ENCODE measurements around the gene BRWD1.

BRWD1 gene

DNA sequence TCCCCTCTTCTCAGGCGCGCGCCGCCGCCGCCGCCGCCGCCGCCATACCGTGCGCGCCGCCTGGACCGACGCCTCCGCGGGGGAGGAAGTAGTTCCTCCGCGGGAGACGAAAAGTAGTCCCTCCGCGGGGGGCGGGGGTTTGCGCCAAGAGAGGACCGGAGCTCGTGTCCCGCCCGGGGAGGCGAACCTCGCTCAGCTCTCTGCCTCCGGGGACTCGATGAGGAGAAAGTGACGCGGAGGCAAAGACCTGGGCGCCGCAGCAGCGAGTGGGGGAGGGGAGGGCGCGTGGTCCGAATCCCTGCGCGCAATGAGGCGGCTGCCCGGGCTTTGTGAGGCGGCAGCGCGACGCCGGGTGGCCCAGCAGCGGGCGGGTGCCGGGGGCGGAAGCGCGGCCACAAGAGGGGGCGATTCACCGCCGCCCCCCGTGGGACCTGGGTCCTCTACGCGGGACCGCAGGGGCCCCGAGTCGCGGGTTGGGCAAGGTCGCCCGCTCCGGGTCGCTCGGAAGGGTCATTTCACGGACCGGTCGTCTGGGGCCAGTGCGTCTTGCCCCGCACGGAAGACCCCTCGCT lies at the start of gene BRWD1:
Gene BRWD1 (minus strand): TSS at position 62 of the 572 bp plus-strand sequence. CDS start 141 bp downstream, outside the sequence.
- peak; percentile 67 for DNase-seq (ENCODE audit: low read depth)

- DNase-seq (ENCODE audit: low read depth), result no peak
These were observed 49.3 kb upstream of the BRWD1 start for GRCh38 chr21:39362733-39363132.

DNA sequence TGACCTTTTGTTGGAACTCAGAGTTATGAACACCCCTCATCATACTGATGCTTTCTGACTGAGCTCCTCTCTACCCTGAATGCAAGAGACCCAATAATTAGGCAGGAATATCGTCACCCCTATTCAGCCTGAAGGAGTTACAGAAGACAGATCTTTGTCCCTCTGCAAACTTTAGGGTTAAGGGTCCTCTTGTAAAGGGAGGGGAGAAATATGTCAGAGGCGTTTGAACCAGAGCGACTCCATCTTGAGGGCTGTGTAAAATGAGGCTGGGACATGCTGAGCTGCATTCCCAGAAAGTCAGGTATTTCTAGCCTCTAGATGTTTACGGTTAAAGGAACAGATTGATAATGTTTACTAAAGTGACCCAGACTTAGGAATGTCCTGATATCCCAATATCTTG lies 46.0 kb upstream of the BRWD1 start:
- no peak for DNase-seq (ENCODE audit: low read depth)

GRCh38 chr21:39353295-39353694 lies 39.9 kb upstream of the BRWD1 start:
- DNase-seq (ENCODE audit: low read depth), result no peak

- no peak for DNase-seq (ENCODE audit: low read depth)
These were observed 36.9 kb upstream of the BRWD1 start for GRCh38 chr21:39350094-39351005.

DNA sequence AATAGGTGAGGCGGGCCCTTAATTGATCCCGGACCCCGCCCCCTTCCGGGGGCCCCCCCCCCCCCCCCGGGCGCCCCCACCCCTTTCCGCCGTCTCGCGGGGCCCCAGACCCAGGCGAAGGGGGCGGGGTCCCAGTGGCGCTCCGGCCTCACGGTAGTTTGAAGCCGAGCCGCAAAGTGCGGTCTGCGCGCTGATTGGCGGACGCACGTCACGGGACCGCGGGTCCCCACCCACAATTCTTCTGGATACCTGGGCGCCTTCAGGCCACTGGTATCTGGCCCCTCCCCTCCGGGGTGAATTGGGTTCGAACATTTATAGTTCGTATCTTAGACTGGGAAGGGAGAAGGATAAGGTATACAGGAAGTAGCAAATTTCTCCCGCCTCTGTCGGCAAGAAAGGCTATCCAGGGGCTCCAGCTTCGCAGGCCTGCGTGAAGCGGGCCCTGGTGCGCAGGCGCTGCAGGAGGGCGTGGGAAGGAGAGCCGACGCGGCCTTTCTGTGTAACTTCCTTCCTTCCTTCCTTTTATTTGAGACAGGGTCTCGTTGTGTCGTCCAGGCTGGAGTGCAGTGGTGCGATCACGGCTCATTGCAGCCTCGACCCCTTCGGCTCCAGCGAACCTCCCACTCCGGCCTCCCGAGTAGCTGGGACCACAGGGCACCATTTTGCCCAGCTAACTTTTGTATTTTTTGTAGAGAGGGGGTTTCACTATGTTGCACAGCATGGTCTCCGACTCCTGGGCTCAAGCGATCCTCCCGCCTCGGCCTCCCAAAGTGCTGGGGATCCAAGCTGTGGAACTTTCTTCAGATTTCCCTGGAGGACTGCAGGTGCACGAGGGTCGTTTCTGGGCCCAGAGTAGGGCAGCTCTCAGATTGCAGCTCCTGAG lies 36.0 kb upstream of the BRWD1 start:
- peak; percentile 97 for DNase-seq (ENCODE audit: low read depth)

DNA sequence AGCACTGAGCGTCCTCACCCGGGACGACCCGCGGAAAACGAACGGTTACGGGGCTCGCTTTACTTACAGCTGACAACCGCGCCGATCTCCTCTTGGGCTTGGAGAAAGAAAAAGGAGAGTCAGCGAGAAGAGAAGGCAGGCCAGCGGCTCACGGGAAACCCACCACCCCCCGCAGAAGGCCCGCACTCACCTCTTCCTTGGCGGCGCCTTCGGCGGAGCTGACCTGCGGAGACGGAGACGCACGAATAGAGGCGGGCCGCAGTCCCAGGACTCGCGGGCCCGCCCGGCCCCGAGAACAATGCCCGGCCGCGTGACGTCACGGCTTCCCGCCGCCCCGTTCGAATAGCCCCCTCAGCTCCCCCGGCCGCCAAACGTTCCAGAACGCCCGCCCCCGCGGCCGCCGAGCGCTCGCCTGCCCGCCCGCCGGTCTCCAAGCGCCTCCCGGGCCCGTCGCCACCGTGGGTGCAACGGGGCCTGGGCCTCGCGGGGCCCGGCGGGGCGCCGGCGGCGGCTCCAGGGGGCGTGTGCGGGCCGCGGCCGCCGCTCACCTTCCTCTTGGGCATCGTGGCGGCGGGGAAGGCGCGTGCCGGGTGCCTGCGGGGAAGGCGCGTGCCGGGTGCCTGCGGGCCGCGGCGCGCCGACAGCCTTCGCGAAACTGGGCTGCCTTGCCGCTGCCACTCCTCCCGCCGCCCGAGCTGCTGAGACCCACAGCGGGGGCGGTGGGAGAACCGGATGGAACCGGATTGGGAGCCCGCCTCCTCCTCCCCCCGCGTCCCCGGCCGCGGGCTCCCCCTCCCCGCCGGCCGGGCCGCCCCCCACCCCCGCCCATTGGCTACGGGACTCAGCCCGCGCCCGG lies 35.2 kb upstream of the BRWD1 start, which contains the start of gene HMGN1:
Gene HMGN1 (minus strand): TSS at position 734 of the 856 bp plus-strand sequence. CDS start 171 bp downstream, at position 563.
- DNase-seq (ENCODE audit: low read depth), result peak; percentile 87

- no peak for DNase-seq (ENCODE audit: low read depth)
These were observed 34.6 kb upstream of the BRWD1 start for GRCh38 chr21:39348040-39348354.

GRCh38 chr21:39347537-39347936 lies 34.1 kb upstream of the BRWD1 start:
- DNase-seq (ENCODE audit: low read depth), result no peak

DNA sequence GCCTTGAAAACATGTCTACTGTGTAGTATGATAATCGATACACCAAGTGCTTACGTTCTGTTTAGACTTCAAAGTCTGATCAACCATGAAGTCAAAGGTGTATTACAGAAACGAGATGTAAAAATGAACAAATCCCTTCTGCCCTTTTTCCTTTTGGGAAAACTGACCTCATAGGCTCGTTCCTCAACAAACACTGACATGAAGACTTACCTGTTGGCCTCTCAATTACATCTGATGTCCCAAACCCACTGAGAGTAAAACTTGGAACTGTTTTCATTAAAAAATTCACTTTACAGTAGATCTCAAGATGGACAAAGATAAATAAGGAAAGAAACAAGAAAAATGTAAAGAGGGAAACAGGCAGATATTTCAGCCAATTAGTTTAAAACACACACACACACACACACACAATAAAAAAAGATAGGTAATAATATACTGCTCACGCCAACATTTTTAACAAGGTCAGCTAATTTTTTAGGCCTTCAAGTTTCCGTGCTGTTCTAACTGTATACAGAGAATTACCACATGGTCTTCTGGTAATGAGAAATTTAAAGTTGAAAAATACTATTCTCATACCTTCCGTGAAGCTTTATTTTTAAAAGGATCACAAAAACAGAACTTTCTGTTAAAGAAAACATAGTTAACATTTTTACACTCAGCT lies 33.4 kb upstream of the BRWD1 start:
- DNase-seq (ENCODE audit: low read depth), result no peak

- DNase-seq (ENCODE audit: low read depth), result no peak
These were observed 32.8 kb upstream of the BRWD1 start for GRCh38 chr21:39346206-39346605.

- no peak for DNase-seq (ENCODE audit: low read depth)
These were observed 32.0 kb upstream of the BRWD1 start for GRCh38 chr21:39345440-39345839.

GRCh38 chr21:39344848-39345247 lies 31.4 kb upstream of the BRWD1 start:
- DNase-seq (ENCODE audit: low read depth), result no peak

GRCh38 chr21:39341249-39341923 lies 28.0 kb upstream of the BRWD1 start:
- no peak for DNase-seq (ENCODE audit: low read depth)

DNA sequence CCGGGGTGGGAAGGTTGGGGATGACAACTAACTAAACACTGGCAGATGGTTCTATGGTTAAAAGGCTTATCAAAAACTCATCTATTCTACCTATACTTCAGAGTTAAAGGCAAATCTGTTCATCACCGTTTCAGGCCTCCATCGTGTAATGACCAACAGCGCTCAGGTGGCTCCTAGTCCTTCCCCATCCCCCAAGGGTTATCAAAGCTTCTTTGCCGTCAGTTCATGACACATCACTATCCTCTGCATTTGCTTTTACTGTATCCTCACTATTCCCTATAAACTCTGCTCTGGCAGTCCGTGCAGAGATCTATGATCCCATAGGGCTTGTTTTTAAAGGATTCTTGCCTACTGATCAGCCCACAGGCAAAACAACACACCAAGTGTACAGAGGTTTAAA lies 27.3 kb upstream of the BRWD1 start:
- DNase-seq (ENCODE audit: low read depth), result no peak

DNA sequence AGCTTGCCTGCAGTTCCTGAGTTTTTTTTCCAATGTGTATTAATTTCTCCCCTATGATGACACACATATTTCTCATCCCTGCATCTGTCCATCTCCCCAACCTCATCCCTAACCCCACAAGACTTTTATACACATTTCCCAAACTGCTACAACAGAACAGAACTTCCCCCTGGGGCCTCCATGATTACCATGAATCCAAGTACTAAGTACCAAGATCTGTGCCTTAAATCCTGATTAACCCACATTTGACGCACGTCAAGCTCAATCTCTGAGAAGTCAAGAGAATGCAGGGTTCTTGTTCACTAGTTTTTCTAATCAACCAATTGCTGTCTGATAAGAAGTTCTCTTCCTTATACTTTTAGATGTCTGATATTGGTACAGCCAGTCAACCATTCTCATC lies 25.8 kb upstream of the BRWD1 start:
- no peak for DNase-seq (ENCODE audit: low read depth)

DNA sequence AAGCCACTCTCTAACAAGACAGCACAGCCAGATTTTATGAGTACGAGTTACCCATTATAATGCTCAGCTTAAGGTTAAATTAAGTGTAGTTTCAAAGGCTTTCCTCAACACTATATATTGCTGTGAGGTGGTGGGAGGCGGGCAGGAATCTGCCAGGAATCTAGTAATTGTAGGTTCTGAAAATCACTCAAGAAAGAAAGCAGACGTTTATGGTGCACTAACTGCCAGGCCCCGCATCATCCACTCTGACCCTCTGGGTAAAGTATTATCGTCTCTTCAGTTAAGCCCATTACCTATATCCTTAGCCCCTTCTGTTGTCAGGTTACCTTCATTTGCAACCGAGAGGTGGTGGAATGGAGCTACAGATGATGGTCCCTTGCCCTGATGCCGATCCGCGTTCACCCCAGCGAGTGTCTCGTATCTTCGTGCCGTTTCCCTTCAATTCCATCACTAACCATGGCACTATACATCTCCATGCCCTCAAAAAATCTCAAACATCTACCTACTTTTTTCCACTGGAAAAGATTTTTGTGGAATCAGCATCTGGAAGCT lies 23.1 kb upstream of the BRWD1 start:
- DNase-seq (ENCODE audit: low read depth), result no peak

GRCh38 chr21:39334611-39335010 lies 21.2 kb upstream of the BRWD1 start:
- DNase-seq (ENCODE audit: low read depth), result no peak

GRCh38 chr21:39332175-39332574 lies 18.7 kb upstream of the BRWD1 start:
- no peak for DNase-seq (ENCODE audit: low read depth)

- no peak for DNase-seq (ENCODE audit: low read depth)
These were observed 16.6 kb upstream of the BRWD1 start for GRCh38 chr21:39330001-39330400.
